GM12872 (cell line): Measurements from ENCODE around the gene MICU2.

ENCODE experiments used
- CTCF ChIP-seq: IDR thresholded peaks from 3 replicates; pipeline ENCODE4 v1.5.1; 2011; ENCODE audit warnings: low read depth, mild to moderate bottlenecking, low read length, moderate library complexity; ENCODE audit not compliant: insufficient read depth

The MICU2 gene

GRCh38 chr13:21529146-21529893 is 74.7 kb downstream of the MICU2 start:
- TF ChIP-seq CTCF = no peak

GRCh38 chr13:21528616-21529015 is 75.4 kb downstream of the MICU2 start:
- TF ChIP-seq CTCF = no peak

- TF ChIP-seq CTCF = no peak
Observed at GRCh38 chr13:21526707-21527540, 77.0 kb downstream of the MICU2 start.

GRCh38 chr13:21522847-21523246 is 81.1 kb downstream of the MICU2 start:
- TF ChIP-seq CTCF = no peak

- TF ChIP-seq CTCF = no peak
Observed at GRCh38 chr13:21522130-21522529, 81.8 kb downstream of the MICU2 start.

- TF ChIP-seq CTCF = no peak
Observed at GRCh38 chr13:21518617-21519144, 85.3 kb downstream of the MICU2 start.

- no peak for TF ChIP-seq CTCF
Observed at GRCh38 chr13:21517576-21517975, 86.4 kb downstream of the MICU2 start.
